RWPE2 (cell line): ENCODE results near the gene C3orf22.
"Not testable (repeated sequence)": the region's sequence is repeated elsewhere in the genome, so short reads cannot be mapped to it uniquely, and the experiment has no call there.

ENCODE experiments used
- ATAC-seq: fragments of 200-7000 bp; cut with Tn5 transposase; 3 replicates; pipeline ENCODE4 v1.9.1; 2021; ENCODE audit warnings: low read depth
- DNase-seq: peaks from one replicate; pipeline ENCODE4 v3.0.0-alpha.2; 2020; ENCODE audit warnings: low spot score
- H3K27ac ChIP-seq: fragments of 450-650 bp; 2 replicates; pipeline ENCODE4 v1.5.1; 2017; ENCODE audit warnings: mild to moderate bottlenecking; ENCODE audit not compliant: poor library complexity, severe bottlenecking
- H3K27me3 ChIP-seq: fragments of 250-450 bp; sonication (Bioruptor Pico); 2 replicates; pipeline ENCODE4 v1.5.1; 2021; ENCODE audit warnings: mild to moderate bottlenecking, moderate library complexity; ENCODE audit not compliant: insufficient read depth, poor library complexity, severe bottlenecking
- H3K36me3 ChIP-seq: fragments of 250-450 bp; sonication (Bioruptor Pico); 2 replicates; pipeline ENCODE4 v1.5.1; 2020; ENCODE audit warnings: low read depth, mild to moderate bottlenecking, moderate library complexity
- H3K4me1 ChIP-seq: fragments of 250-450 bp; sonication (Bioruptor Pico); 2 replicates; pipeline ENCODE4 v1.5.1; 2021; ENCODE audit warnings: mild to moderate bottlenecking, moderate library complexity; ENCODE audit not compliant: insufficient read depth, poor library complexity, severe bottlenecking
- H3K4me3 ChIP-seq: fragments of 250-450 bp; sonication (Bioruptor Pico); 2 replicates; pipeline ENCODE4 v1.5.1; 2021; ENCODE audit warnings: mild to moderate bottlenecking, moderate library complexity; ENCODE audit not compliant: severe bottlenecking
- H3K9me3 ChIP-seq: fragments of 250-450 bp; sonication (Bioruptor Pico); 2 replicates; pipeline ENCODE4 v1.5.1; 2021; ENCODE audit warnings: mild to moderate bottlenecking, moderate library complexity; ENCODE audit not compliant: severe bottlenecking
- CTCF ChIP-seq: fragments of 450-650 bp; IDR thresholded peaks from one replicate; pipeline ENCODE4 v1.5.1; 2017; ENCODE audit warnings: mild to moderate bottlenecking, moderate library complexity; ENCODE audit not compliant: poor library complexity, severe bottlenecking

Gene C3orf22

DNA sequence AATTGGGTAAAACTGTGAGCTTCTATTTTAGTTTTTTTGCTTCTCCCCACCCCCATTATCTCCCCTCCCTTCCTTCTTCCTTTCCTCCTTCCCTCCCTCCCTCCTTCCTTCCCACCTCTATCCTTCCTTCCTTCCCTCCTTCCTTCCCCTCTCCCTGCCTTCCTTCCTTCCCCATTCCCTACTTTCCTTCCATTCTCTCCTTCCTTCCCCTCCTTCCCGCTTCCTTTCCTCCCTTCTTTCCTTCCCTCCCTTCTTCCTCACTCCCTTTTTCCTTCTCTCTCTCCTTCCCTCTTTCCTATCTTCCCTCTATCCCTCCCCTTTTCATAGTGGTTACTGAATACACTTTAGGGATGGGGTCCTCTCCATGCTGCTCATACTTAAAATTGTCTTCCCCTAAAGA, 40.4 kb upstream of the C3orf22 start:
- Histone ChIP-seq H3K4me1 (no peaks in the 10 kb centered on the region), H3K9me3 (no peaks in the 10 kb centered on the region), H3K4me3 (no peak overlapping the region), H3K27me3 (no peaks in the 10 kb centered on the region), H3K27ac (no peak overlapping the region), H3K36me3 (no peaks in the 10 kb centered on the region)
- no peak for TF ChIP-seq CTCF
- no peak for DNase-seq
- ATAC-seq, result no peak

DNA sequence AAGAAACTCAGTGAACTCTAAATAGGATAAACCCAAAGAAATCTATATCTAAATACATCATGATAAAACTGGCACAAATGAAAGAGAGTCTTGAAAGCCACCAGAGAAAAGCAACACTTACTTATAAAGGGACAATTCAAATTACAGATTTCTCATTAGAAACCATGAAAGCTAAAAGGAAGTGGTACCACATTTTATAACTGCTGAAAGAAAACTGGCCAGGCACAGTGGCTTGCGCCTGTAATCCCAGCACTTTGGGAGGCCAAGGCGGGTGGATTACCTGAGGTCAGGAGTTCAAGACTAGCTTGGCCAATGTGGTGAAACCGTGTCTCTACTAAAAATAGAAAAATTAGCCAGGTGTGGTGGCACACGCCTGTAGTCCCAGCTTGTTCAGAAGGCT, 36.7 kb upstream of the C3orf22 start:
- H3K9me3 ChIP-seq, DNase-seq, H3K27me3 ChIP-seq, H3K4me1 ChIP-seq, ATAC-seq, H3K36me3 ChIP-seq, H3K4me3 ChIP-seq, H3K27ac ChIP-seq: not testable (repeated sequence)

- H3K9me3 ChIP-seq, H3K27me3 ChIP-seq, H3K27ac ChIP-seq, DNase-seq, H3K36me3 ChIP-seq, H3K4me3 ChIP-seq, ATAC-seq, H3K4me1 ChIP-seq: not testable (repeated sequence)
Observed at GRCh38 chr3:126591515-126591914, 32.8 kb upstream of the C3orf22 start.

- TF ChIP-seq CTCF, result no peak
- no peaks in the 10 kb centered on the region for H3K4me1 ChIP-seq
- no peak for DNase-seq
- H3K27me3 ChIP-seq, result peaks cover 5% of the 10 kb centered on the region
- H3K4me3 ChIP-seq, result no peak overlapping the region
- H3K27ac ChIP-seq, result no peak overlapping the region
- H3K36me3 ChIP-seq, result no peaks in the 10 kb centered on the region
- ATAC-seq, result no peak
- no peaks in the 10 kb centered on the region for H3K9me3 ChIP-seq
Observed at GRCh38 chr3:126582311-126582710, 23.6 kb upstream of the C3orf22 start.

- no peak for TF ChIP-seq CTCF
- Histone ChIP-seq H3K4me1 (no peaks in the 10 kb centered on the region), H3K9me3 (no peaks in the 10 kb centered on the region), H3K27ac (no peak overlapping the region), H3K36me3 (no peaks in the 10 kb centered on the region), H3K27me3 (peaks cover 5% of the 10 kb centered on the region), H3K4me3 (no peak overlapping the region)
- DNase-seq, result no peak
- ATAC-seq, result no peak
Observed at GRCh38 chr3:126581569-126581968, 22.8 kb upstream of the C3orf22 start.

GRCh38 chr3:126580746-126581145, 22.0 kb upstream of the C3orf22 start:
- ATAC-seq, result no peak
- Histone ChIP-seq H3K9me3 (no peaks in the 10 kb centered on the region), H3K27ac (no peak overlapping the region), H3K27me3 (peaks cover 5% of the 10 kb centered on the region), H3K36me3 (no peaks in the 10 kb centered on the region), H3K4me3 (no peak overlapping the region), H3K4me1 (no peaks in the 10 kb centered on the region)
- DNase-seq, result no peak
- TF ChIP-seq CTCF, result no peak
